ENCODE measurements around the gene CD7.

DNA sequence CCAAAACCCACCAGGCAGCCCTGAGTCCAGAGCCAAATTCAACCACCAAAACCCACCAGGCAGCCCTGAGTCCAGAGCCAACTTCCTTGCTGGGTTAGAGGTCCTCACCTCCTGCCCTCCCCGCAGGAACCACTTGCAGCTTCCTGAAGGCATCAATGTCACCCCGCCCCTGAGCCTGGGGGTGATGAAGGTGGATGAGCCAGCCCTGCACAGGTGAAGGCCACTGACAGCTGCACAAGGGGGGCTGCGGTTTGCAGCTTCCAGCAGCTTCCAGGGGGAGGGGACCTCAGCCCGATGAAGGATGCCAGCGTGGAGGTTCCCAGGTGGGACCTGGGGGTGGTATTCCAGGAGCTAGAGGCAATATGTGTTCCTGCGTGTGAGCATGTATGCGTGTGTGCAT, 36.3 kb downstream of the CD7 start:
- TF ChIP-seq POLR2A (IDR thresholded peaks at IDR 0.05): no peak
- no peak for TF ChIP-seq CTCF (IDR thresholded peaks at IDR 0.05)
